Measurements from ENCODE around the gene C1QTNF8. TPM values are rescaled to one million over a fixed set of nuclear protein-coding genes. Genes with fewer than 3 reads are reported as not detected.

The C1QTNF8 gene
- total RNA-seq, 1 experiment from 2014 or later = not detected

DNA sequence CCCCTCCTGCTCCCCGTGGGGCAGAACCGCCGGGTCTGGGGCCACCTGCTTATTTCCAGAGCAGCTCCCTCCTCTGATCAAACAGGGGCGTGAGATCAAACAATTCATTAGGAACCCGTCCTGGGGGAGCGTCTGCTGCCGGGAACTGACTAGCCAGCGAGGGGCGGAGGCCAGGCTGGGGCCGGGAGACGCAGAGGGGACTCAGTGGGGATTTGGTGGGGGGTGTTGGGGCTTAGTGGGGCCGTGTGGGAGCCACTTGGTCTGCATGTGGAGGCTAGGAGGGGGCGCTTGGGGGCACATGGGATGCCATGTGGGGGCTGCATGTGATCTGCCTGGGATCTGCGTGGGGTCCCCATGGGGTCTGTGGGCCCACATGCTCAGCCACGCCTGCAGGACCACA, 36.4 kb upstream of the C1QTNF8 start:
- Histone ChIP-seq H2BK5ac (ENCODE audit: insufficient read length, low read length) (no peak overlapping the region), H3K4ac (ENCODE audit: low read depth, low read length) (no peak overlapping the region), H3K23ac (ENCODE audit: insufficient read length, low read depth, low read length) (no peak overlapping the region), H3K9ac (ENCODE audit: extremely low read depth, insufficient read length, low read length) (no peak overlapping the region), H2BK20ac (ENCODE audit: low read depth, low read length, poor library complexity, severe bottlenecking) (no peak overlapping the region), H4K5ac (ENCODE audit: insufficient read length, low read depth, low read length) (no peak overlapping the region), H3K9me3 (ENCODE audit: control insufficient read depth, low read depth, low read length) (no peaks in the 10 kb centered on the region), H2BK120ac (ENCODE audit: low read depth, low read length, poor library complexity, severe bottlenecking) (no peak overlapping the region), H3K4me1 (ENCODE audit: insufficient read depth, low read length) (no peaks in the 10 kb centered on the region), H3K27me3 (ENCODE audit: insufficient read depth, low read length) (no peaks in the 10 kb centered on the region), H3K14ac (ENCODE audit: insufficient read depth, low read length) (no peak overlapping the region), H2BK12ac (ENCODE audit: insufficient read length, low read depth, low read length) (no peak overlapping the region), H4K20me1 (ENCODE audit: control insufficient read depth, insufficient read depth, insufficient read length) (no peaks in the 10 kb centered on the region), H3K18ac (ENCODE audit: insufficient read length, low read depth, low read length) (no peak overlapping the region), H3T11ph (ENCODE audit: low read length) (no peak overlapping the region), H4K8ac (replicated peaks; ENCODE audit: insufficient read length, low read depth, low read length) (no peak overlapping the region), H3K56ac (ENCODE audit: insufficient read length, low read depth, low read length) (no peak overlapping the region), H3K27ac (ENCODE audit: insufficient read length, low read depth, low read length) (no peak overlapping the region), H3K4me2 (ENCODE audit: insufficient read depth, insufficient read length, low read length) (no peak overlapping the region), H2AFZ (ENCODE audit: low read length) (no peak overlapping the region), H3K79me1 (ENCODE audit: insufficient read depth, low read depth, low read length, poor library complexity, severe bottlenecking) (no peaks in the 10 kb centered on the region), H3K23me2 (ENCODE audit: insufficient read length, low read depth, low read length, poor library complexity, severe bottlenecking) (no peaks in the 10 kb centered on the region), H4K91ac (ENCODE audit: insufficient read length, low read depth, low read length) (no peak overlapping the region), H2AK5ac (ENCODE audit: insufficient read length, low read length) (no peak overlapping the region), H2BK15ac (ENCODE audit: low read depth, low read length) (no peak overlapping the region), H3K79me2 (ENCODE audit: insufficient read depth, low read length) (no peaks in the 10 kb centered on the region)
- no CpG with 5 or more reads among the region's 15 CpGs for WGBS (ENCODE audit: extremely low coverage, insufficient read length, low lambda C conversion rate)
- Mint-ChIP-seq H3K27ac (no peak overlapping the region), H3K9me3 (no peaks in the 10 kb centered on the region), H3K4me1 (peaks cover 2 to 3% of the 10 kb centered on the region in 2 experiments; a peak in 2 of 4 replicates), H3K4me3 (no peak overlapping the region), H3K36me3 (ENCODE audit: insufficient read depth in 1 of 3, low read depth in 3 of 3) (no peaks in the 10 kb centered on the region), H3K27me3 (ENCODE audit: low read depth) (peaks cover 3% of the 10 kb centered on the region)
- DNase-seq = no peak
- TF ChIP-seq, protein P1, sequence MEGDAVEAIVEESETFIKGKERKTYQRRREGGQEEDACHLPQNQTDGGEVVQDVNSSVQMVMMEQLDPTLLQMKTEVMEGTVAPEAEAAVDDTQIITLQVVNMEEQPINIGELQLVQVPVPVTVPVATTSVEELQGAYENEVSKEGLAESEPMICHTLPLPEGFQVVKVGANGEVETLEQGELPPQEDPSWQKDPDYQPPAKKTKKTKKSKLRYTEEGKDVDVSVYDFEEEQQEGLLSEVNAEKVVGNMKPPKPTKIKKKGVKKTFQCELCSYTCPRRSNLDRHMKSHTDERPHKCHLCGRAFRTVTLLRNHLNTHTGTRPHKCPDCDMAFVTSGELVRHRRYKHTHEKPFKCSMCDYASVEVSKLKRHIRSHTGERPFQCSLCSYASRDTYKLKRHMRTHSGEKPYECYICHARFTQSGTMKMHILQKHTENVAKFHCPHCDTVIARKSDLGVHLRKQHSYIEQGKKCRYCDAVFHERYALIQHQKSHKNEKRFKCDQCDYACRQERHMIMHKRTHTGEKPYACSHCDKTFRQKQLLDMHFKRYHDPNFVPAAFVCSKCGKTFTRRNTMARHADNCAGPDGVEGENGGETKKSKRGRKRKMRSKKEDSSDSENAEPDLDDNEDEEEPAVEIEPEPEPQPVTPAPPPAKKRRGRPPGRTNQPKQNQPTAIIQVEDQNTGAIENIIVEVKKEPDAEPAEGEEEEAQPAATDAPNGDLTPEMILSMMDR (conservative IDR thresholded peaks at IDR 0.05) = no peak
